ENCODE results near the gene SDR42E1.

DNA sequence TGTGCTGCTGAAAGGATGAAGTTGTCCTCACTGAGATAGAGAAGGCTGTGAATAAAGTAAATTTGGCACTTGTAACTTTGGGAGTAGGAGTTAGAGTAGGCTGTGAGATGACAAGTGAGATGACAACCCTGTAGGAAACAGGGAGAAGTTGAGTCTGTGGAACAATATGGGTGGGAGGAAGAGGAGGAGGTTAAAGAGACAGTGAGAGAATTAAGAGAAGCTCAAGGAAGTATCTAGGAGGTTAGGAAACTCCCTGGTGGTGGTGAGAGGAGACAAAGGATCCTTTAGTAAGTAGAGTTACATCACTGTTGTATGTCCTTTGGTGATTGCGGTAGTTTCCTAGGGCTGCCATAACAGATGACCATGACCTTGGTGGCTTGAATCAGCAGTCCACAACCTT is 13.0 kb upstream of the SDR42E1 start:
- TF ChIP-seq CTCF (IDR thresholded peaks at IDR 0.05 in 2 of 3, conservative IDR thresholded peaks at IDR 0.05 in 1 of 3; ENCODE audit: borderline replicate concordance in 1 of 3, insufficient read depth in 1 of 3, low read depth in 2 of 3, low read length in 2 of 3) (no peak), EZH2phosphoT487 (IDR thresholded peaks at IDR 0.05; ENCODE audit: borderline replicate concordance) (no peak), ZNF274 (IDR thresholded peaks at IDR 0.05; ENCODE audit: low read depth, low read length) (no peak), POLR2AphosphoS5 (IDR thresholded peaks at IDR 0.05; ENCODE audit: low read depth, low read length) (no peak), ELF1 (IDR thresholded peaks at IDR 0.05; ENCODE audit: borderline replicate concordance, low read depth) (no peak), REST (IDR thresholded peaks at IDR 0.05; ENCODE audit: low read depth) (no peak), ZBTB33 (IDR thresholded peaks at IDR 0.05; ENCODE audit: extremely low read depth, insufficient replicate concordance, low read length) (no peak), POLR2A (IDR thresholded peaks at IDR 0.05; ENCODE audit: borderline replicate concordance, extremely low read depth, insufficient read depth, insufficient read length) (no peak), FOSL1 (IDR thresholded peaks at IDR 0.05; ENCODE audit: low read depth) (no peak)
